WTC11 (cell line): ENCODE measurements around the gene TAS2R41.

Source experiments
- ATF3 ChIP-seq: sonication (generic); formaldehyde crosslinking; conservative IDR thresholded peaks from 2 replicates; pipeline ENCODE4 v1.8.1; 2022; ENCODE audit warnings: mild to moderate bottlenecking, missing genetic modification reagents
- CTCF ChIP-seq: fragments of 200-600 bp; IDR thresholded peaks from 2 replicates; pipeline ENCODE4 v1.8.0; 2022; ENCODE audit warnings: antibody characterized with exemption
- E2F5 ChIP-seq: sonication (generic); formaldehyde crosslinking; IDR thresholded peaks from 2 replicates; pipeline ENCODE4 v1.8.1; 2022; ENCODE audit warnings: mild to moderate bottlenecking, moderate library complexity, missing genetic modification reagents
- FOXJ3 ChIP-seq: sonication (generic); formaldehyde crosslinking; IDR thresholded peaks from 2 replicates; pipeline ENCODE4 v1.9.0; 2021; ENCODE audit warnings: missing genetic modification reagents, mild to moderate bottlenecking, borderline replicate concordance
- GTF2I ChIP-seq: fragments of 250-450 bp; sonication (Bioruptor Pico); conservative IDR thresholded peaks from 2 replicates; pipeline ENCODE4 v1.4.0; 2021; ENCODE audit warnings: mild to moderate bottlenecking
- SMAD3 ChIP-seq: sonication (generic); formaldehyde crosslinking; IDR thresholded peaks from 2 replicates; pipeline ENCODE4 v1.8.0; 2022; ENCODE audit warnings: missing genetic modification reagents, mild to moderate bottlenecking, borderline replicate concordance
- USF2 ChIP-seq: sonication (generic); formaldehyde crosslinking; IDR thresholded peaks from 2 replicates; pipeline ENCODE4 v1.8.1; 2023; ENCODE audit warnings: mild to moderate bottlenecking, missing genetic modification reagents, moderate library complexity
- ZNF121 ChIP-seq: sonication (generic); formaldehyde crosslinking; IDR thresholded peaks from 2 replicates; pipeline ENCODE4 v1.8.0; 2023; ENCODE audit warnings: missing genetic modification reagents

- TF ChIP-seq FOXJ3 (CRISPR knock-in tag) (no peak), ATF3 (CRISPR knock-in tag) (no peak), CTCF (no peak), GTF2I (no peak), ZNF121 (CRISPR knock-in tag) (no peak), SMAD3 (CRISPR knock-in tag) (no peak), E2F5 (CRISPR knock-in tag) (no peak), USF2 (CRISPR knock-in tag) (no peak)
Measured at GRCh38 chr7:143492043-143492471, 14.4 kb downstream of the TAS2R41 start.
